ENCODE measurements around the gene IPO7. TPM values are rescaled to one million over a fixed set of nuclear protein-coding genes. Genes with fewer than 3 reads are reported as not detected.

Gene IPO7
- total RNA-seq, 1 experiment from 2014 or later = 170 TPM

DNA sequence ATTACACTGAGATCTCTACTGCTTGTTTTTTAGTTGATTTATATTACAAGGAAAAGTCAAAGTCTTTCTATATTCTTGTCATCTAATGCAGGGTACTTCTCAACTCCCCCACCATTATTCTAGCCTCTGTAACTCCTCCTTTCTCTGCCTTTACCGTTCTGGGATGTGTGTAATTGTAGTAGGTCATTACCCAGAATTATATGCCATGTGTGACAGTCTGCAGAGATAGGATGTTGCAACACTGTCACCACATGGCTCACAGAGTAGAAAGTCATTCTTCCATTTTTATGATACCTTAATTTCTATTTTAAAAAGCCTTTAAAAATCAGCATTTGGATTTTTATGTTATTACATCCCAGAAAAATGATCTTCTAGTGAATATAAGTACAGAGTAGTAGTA is 109.0 kb downstream of the IPO7 start:
- peaks cover 4% of the 10 kb centered on the region for H3K36me3 Mint-ChIP-seq (ENCODE audit: insufficient read depth, unreplicated experiment)

DNA sequence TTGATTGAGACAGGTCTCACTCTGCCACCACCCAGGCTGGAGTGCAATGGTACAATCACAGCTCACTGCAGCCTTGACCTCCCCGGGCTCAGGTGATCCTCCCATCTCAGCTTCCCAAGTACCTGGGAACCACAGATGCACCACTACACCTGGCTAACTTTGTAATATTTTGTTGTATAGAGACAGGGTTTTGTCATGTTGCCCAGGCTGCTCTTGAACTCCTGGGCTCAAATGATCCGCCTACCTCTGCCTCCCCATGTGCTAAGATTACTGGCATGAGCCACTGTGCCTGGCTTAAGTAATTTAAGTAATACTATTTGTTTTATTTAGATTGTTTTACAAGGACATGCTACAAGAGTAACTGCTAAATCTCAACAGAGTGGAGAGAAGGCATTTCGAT is 109.9 kb downstream of the IPO7 start:
- H3K9me3 Mint-ChIP-seq (ENCODE audit: low read depth, unreplicated experiment) = no peaks in the 10 kb centered on the region
- BruUV-seq (replicated peaks) = no TSS peak
- CTCF ChIA-PET = no interaction called here

More for the DNA sequence above, 109.0 kb downstream of the IPO7 start:
- no peak overlapping the region for H3K4me3 Mint-ChIP-seq (ENCODE audit: low read depth, unreplicated experiment)
- intact Hi-C loops (cut with micrococcal nuclease; ENCODE audit: unreplicated experiment) = no loop called here
- TF ChIP-seq, protein P1, sequence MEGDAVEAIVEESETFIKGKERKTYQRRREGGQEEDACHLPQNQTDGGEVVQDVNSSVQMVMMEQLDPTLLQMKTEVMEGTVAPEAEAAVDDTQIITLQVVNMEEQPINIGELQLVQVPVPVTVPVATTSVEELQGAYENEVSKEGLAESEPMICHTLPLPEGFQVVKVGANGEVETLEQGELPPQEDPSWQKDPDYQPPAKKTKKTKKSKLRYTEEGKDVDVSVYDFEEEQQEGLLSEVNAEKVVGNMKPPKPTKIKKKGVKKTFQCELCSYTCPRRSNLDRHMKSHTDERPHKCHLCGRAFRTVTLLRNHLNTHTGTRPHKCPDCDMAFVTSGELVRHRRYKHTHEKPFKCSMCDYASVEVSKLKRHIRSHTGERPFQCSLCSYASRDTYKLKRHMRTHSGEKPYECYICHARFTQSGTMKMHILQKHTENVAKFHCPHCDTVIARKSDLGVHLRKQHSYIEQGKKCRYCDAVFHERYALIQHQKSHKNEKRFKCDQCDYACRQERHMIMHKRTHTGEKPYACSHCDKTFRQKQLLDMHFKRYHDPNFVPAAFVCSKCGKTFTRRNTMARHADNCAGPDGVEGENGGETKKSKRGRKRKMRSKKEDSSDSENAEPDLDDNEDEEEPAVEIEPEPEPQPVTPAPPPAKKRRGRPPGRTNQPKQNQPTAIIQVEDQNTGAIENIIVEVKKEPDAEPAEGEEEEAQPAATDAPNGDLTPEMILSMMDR (IDR thresholded peaks at IDR 0.05; ENCODE audit: unreplicated experiment) = no peak
- CTCF ChIA-PET = no interaction called here
- no peak for DNase-seq
- H3K4me1 Mint-ChIP-seq (ENCODE audit: low read depth, unreplicated experiment) = peaks cover 4% of the 10 kb centered on the region
- no peak overlapping the region for H3K27ac Mint-ChIP-seq (ENCODE audit: unreplicated experiment)
- no TSS peak for BruUV-seq (replicated peaks)
- H3K27me3 Mint-ChIP-seq (ENCODE audit: unreplicated experiment) = no peaks in the 10 kb centered on the region
- no peaks in the 10 kb centered on the region for H3K9me3 Mint-ChIP-seq (ENCODE audit: low read depth, unreplicated experiment)

DNA sequence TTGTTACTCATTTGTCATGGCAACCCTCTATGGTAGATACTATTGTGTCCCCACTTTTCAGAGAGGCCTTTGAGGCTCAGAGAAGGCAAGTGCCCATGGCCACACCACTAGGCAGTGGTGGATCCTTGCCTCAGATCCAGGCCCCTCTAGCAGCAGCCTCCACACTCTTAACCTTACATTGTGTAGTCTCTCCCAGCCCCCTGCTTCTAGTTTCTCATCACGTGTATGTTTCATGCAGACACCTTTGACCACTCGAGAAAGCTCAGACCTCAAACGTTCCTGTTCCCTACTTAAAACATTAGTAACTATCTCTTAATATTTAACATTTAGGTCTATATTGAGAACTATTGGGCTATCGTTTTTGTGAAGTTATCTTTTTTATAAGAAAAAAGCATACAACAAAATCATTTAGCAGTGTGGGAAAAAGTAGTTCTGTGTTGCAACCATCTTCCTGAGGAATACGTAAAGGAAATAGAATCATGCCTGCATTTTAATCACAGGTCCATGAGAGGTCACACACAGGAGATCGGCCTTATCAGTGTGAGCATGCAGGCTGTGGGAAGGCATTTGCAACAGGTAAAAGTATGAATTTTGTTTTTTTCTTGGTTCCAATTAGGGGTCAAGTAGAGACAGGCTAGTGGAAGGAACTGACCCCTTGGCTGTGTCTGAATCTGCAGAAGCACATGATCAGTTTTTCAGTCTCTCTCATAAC is 111.5 kb downstream of the IPO7 start:
- H3K9me3 Mint-ChIP-seq (ENCODE audit: low read depth, unreplicated experiment) = no peaks in the 10 kb centered on the region
- BruUV-seq (replicated peaks) = no TSS peak
- DNase-seq = no peak
- CTCF ChIA-PET = no interaction called here
- intact Hi-C loops (cut with micrococcal nuclease; ENCODE audit: unreplicated experiment) = no loop called here
- no peak overlapping the region for H3K27ac Mint-ChIP-seq (ENCODE audit: unreplicated experiment)
- H3K4me3 Mint-ChIP-seq (ENCODE audit: low read depth, unreplicated experiment) = no peak overlapping the region
- TF ChIP-seq, protein P1 (IDR thresholded peaks at IDR 0.05; ENCODE audit: unreplicated experiment) = no peak
- H3K4me1 Mint-ChIP-seq (ENCODE audit: low read depth, unreplicated experiment) = peaks cover 8% of the 10 kb centered on the region
- H3K36me3 Mint-ChIP-seq (ENCODE audit: insufficient read depth, unreplicated experiment) = peaks cover 4% of the 10 kb centered on the region
- no peaks in the 10 kb centered on the region for H3K27me3 Mint-ChIP-seq (ENCODE audit: unreplicated experiment)

More for the DNA sequence above, 109.9 kb downstream of the IPO7 start:
- DNase-seq = no peak
- peaks cover 8% of the 10 kb centered on the region for H3K4me1 Mint-ChIP-seq (ENCODE audit: low read depth, unreplicated experiment)
- no peak overlapping the region for H3K27ac Mint-ChIP-seq (ENCODE audit: unreplicated experiment)
- TF ChIP-seq, protein P1 (IDR thresholded peaks at IDR 0.05; ENCODE audit: unreplicated experiment) = no peak
- intact Hi-C loops (cut with micrococcal nuclease; ENCODE audit: unreplicated experiment) = no loop called here
- H3K27me3 Mint-ChIP-seq (ENCODE audit: unreplicated experiment) = no peaks in the 10 kb centered on the region
- H3K36me3 Mint-ChIP-seq (ENCODE audit: insufficient read depth, unreplicated experiment) = peaks cover 4% of the 10 kb centered on the region
- H3K4me3 Mint-ChIP-seq (ENCODE audit: low read depth, unreplicated experiment) = no peak overlapping the region

Other genes with a start within 250 kb of the IPO7 start
- 31.6 and 40.0 TPM in 2 replicates for gene DENND5A, start 119.3 kb upstream of the IPO7 start, total RNA-seq (2022)
- gene TMEM41B, start 70.1 kb upstream of the IPO7 start, total RNA-seq (2022) = 71.8 and 72.0 TPM in 2 replicates
- 20.4 and 28.7 TPM in 2 replicates for gene ZNF143, start 76.4 kb downstream of the IPO7 start, total RNA-seq (2022)
- gene WEE1, start 189.0 kb downstream of the IPO7 start, total RNA-seq (2022) = 50.7 and 53.6 TPM in 2 replicates

Measured in Calu3 (cell line).